GM21737 (cell line): ENCODE results near the gene DNM1.
"Not testable (repeated sequence)": the region's sequence is repeated elsewhere in the genome, so short reads cannot be mapped to it uniquely, and the experiment has no call there.

ENCODE experiments used
- ATAC-seq: cut with Tn5 transposase; IDR thresholded peaks from one replicate; pipeline ENCODE4 v1.9.1; 2021; ENCODE audit warnings: mild to moderate bottlenecking, moderate library complexity; ENCODE audit not compliant: unreplicated experiment

Gene DNM1

GRCh38 chr9:128175726-128176125 is 27.5 kb upstream of the DNM1 start:
- no peak for ATAC-seq

DNA sequence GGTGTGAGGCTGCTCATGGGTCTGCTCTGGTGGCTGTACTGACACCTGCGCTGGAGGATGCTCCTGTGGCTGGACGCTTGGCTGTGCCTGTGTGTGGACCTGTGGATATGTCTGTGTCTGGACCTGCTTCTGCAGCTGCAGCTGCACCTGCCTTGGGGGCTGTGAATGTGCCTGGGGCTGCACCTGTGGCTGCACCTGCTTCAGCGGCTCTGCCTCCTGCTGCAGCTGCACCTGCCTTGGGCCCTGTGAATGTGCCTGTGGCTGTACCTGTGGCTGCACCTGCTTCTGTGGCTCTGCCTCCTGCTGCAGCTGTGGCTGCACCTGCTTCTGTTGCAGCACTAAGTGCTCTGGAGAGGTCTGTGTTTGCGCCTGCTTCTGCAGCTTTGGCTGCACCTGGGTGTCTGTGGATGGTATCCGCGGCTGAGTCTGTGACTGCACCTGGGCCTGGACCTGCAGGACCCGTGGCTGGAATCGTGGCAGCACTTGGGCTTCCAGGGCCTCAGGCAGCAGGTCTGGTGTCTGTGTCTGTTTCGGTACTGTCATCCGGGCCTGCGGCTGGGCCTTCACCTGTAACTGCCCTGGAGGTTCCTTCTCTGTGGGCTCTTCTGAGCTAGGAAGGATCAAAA is 24.3 kb upstream of the DNM1 start:
- ATAC-seq: no peak

GRCh38 chr9:128180001-128180400 is 23.2 kb upstream of the DNM1 start:
- no peak for ATAC-seq

GRCh38 chr9:128180447-128180846 is 22.7 kb upstream of the DNM1 start:
- no peak for ATAC-seq

GRCh38 chr9:128181480-128181879 is 21.7 kb upstream of the DNM1 start:
- not testable (repeated sequence) for ATAC-seq

DNA sequence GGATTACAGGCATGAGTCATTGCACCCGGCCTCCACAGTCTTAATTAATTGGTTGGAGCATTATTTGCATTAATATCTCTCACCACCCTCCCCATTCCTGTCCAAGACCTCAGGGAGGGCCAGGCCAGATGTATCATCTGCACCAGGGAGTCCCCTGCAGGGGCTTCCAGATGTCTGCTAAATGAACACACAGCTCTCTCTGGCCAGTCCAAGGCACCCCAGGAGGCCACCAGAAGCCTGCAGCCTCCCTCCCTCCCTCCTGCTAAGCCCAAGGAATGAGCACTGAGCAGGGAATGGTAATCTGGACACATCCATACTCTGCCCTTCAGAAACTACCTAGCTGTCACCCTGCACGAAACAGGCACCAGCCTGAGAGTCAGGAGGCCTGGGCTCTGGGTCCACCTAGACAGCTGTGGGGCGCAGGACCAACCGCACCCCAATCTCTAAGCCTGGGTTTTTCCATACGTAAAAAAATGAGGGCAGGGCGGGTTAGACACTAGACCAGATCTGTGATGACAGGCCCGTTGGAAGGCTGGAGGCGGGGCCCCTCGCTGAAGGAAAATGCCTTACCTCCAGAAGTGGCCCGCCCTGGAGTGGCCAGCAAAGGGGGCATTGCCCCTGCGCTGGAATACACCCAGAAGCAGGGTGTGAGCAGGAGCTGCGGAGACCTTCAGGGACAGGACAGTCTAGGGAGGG is 20.1 kb upstream of the DNM1 start:
- ATAC-seq: no peak

GRCh38 chr9:128185979-128186965 is 16.9 kb upstream of the DNM1 start:
- ATAC-seq: no peak

- no peak for ATAC-seq
Measured at GRCh38 chr9:128187361-128187760, 15.8 kb upstream of the DNM1 start.

- no peak for ATAC-seq
Measured at GRCh38 chr9:128188209-128188608, 15.0 kb upstream of the DNM1 start.

GRCh38 chr9:128190013-128190412 is 13.2 kb upstream of the DNM1 start:
- ATAC-seq: no peak

GRCh38 chr9:128190516-128191405 is 12.4 kb upstream of the DNM1 start:
- ATAC-seq: no peak

GRCh38 chr9:128191406-128192046 is 11.7 kb upstream of the DNM1 start, which contains the start of gene CIZ1:
Gene CIZ1 (minus strand): TSS chr9:128191572. CDS start chr9:128190857, 715 bp downstream.
- peak; percentile 75 for ATAC-seq

- peak; percentile 58 for ATAC-seq
Measured at GRCh38 chr9:128192601-128193371, 10.4 kb upstream of the DNM1 start.

DNA sequence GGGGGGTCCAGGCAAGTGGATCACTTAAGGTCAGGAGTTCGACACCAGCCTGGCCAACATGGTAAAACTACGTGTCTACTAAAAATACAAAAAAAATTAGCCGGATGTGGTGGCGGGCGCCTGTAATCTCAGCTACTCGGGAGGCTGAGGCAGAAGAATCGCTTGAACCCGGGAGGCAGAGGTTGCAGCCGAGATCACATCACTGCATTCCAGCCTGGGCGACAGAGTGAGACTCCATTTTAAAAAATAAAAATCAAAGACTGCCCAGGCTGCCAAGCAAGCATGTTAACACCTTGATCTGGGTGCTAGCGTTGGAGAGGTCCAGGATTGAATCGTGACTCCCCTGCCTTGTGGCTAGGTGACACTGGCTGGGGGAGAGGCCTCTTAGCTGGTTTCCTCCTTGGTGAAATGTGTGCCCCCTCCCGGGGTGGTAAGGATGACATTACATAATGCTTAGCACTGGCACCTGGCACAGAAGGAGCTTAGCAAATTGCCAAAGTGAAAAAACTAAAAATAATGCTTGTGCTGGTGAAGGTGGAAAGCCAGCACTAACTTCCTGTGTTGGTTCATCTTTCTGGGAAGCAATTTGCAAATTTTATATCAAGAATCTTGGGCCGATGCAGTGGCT is 9.6 kb upstream of the DNM1 start:
- ATAC-seq: no peak

GRCh38 chr9:128201441-128202369 is 1.5 kb upstream of the DNM1 start:
- ATAC-seq: no peak

- no peak for ATAC-seq
Measured at GRCh38 chr9:128202648-128203023, 543 bp upstream of the DNM1 start.

- no peak for ATAC-seq
Measured at GRCh38 chr9:128203707-128204551, 750 bp downstream of the DNM1 start.
